Erythroblast (primary cell): Measurements from ENCODE around the gene CD44.

Experiments
- DNase-seq, 2 experiments: peaks; one replicate each; lab custom pipeline; 2025; lab: John Stamatoyannopoulos, UW
- GATA1 ChIP-seq: IDR thresholded peaks from 2 replicates; pipeline ENCODE4 v1.6.1; 2011; ENCODE audit warnings: low read depth, mild to moderate bottlenecking, control low read depth, low read length, moderate library complexity
- POLR2A ChIP-seq: IDR thresholded peaks from 2 replicates; pipeline ENCODE4 v1.6.1; 2011; ENCODE audit warnings: mild to moderate bottlenecking, low read length

The CD44 gene

GRCh38 chr11:35178067-35178805 lies 39.3 kb downstream of the CD44 start:
- no peak for DNase-seq
- TF ChIP-seq POLR2A (no peak), GATA1 (no peak)

- TF ChIP-seq POLR2A (no peak), GATA1 (no peak)
- no peak for DNase-seq
These were observed 39.9 kb downstream of the CD44 start for GRCh38 chr11:35178873-35179272.

GRCh38 chr11:35179466-35180135 lies 40.6 kb downstream of the CD44 start:
- DNase-seq = no peak
- TF ChIP-seq POLR2A (no peak), GATA1 (no peak)

GRCh38 chr11:35180317-35181233 lies 41.6 kb downstream of the CD44 start:
- no peak for DNase-seq
- TF ChIP-seq GATA1 (no peak), POLR2A (no peak)

- TF ChIP-seq GATA1 (no peak), POLR2A (no peak)
- no peak for DNase-seq
These were observed 43.5 kb downstream of the CD44 start for GRCh38 chr11:35182317-35182939.

GRCh38 chr11:35183326-35183925 lies 44.5 kb downstream of the CD44 start:
- no peak for TF ChIP-seq POLR2A
- TF ChIP-seq GATA1 = no peak
- DNase-seq = no peak

GRCh38 chr11:35185696-35186095 lies 46.7 kb downstream of the CD44 start:
- TF ChIP-seq POLR2A (no peak), GATA1 (no peak)
- DNase-seq = no peak

- no peak for DNase-seq
- TF ChIP-seq POLR2A = no peak
- no peak for TF ChIP-seq GATA1
These were observed 49.0 kb downstream of the CD44 start for GRCh38 chr11:35187996-35188395.

GRCh38 chr11:35190804-35191348 lies 51.9 kb downstream of the CD44 start:
- TF ChIP-seq POLR2A (no peak), GATA1 (no peak)
- DNase-seq = no peak

GRCh38 chr11:35192347-35192746 lies 53.4 kb downstream of the CD44 start:
- TF ChIP-seq POLR2A (no peak), GATA1 (no peak)
- DNase-seq = no peak

- DNase-seq = no peak
- TF ChIP-seq GATA1 (no peak), POLR2A (no peak)
These were observed 54.8 kb downstream of the CD44 start for GRCh38 chr11:35193767-35194166.

GRCh38 chr11:35197292-35197691 lies 58.3 kb downstream of the CD44 start:
- DNase-seq = no peak
- no peak for TF ChIP-seq POLR2A
- TF ChIP-seq GATA1 = no peak
